Embryonic facial prominence (tissue), 1 donor: ENCODE measurements around the gene TMCO1.
"Not testable (repeated sequence)": the region's sequence is repeated elsewhere in the genome, so short reads cannot be mapped to it uniquely, and the experiment has no call there.

Experiments
- DNase-seq: peaks from one replicate; pipeline ENCODE4 v3.0.0-alpha.2; 2016; ENCODE audit errors: extremely low spot score

TMCO1 gene

GRCh38 chr1:165686971-165687433 is 81.7 kb downstream of the TMCO1 start:
- DNase-seq = no peak

GRCh38 chr1:165686121-165686970 is 82.3 kb downstream of the TMCO1 start:
- no peak for DNase-seq

- DNase-seq = no peak
Observed at GRCh38 chr1:165683848-165684485, 84.7 kb downstream of the TMCO1 start.

- DNase-seq = not testable (repeated sequence)
Observed at GRCh38 chr1:165680773-165681172, 87.9 kb downstream of the TMCO1 start.

GRCh38 chr1:165680303-165680702 is 88.4 kb downstream of the TMCO1 start:
- no peak for DNase-seq

GRCh38 chr1:165679282-165680036 is 89.2 kb downstream of the TMCO1 start:
- no peak for DNase-seq

- DNase-seq = no peak
Observed at GRCh38 chr1:165678509-165678908, 90.2 kb downstream of the TMCO1 start.
